ENCODE measurements around the gene NKX6-2.
"Not testable (repeated sequence)": the region's sequence is repeated elsewhere in the genome, so short reads cannot be mapped to it uniquely, and the experiment has no call there.

NKX6-2 gene

DNA sequence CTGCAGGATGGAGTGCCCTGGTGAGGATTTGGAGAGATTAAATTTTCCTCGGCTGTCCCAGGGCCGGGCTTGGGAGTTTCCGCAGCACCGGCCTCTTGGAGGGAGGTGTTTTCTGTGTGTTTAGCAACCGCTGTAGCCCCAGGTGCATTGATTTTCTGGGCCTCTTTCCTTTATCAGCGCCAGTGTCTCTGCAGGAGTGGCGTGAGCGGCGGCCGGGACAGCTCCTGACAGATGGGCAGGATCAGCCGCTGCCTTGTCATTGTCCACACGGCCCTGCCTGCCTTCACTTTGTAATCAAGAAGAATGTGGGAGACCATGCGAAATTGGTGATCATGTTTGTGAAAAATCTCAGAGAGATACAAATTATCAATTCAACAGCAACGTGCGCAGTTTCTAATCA, 32.4 kb downstream of the NKX6-2 start:
- DNase-seq, result no peak

DNA sequence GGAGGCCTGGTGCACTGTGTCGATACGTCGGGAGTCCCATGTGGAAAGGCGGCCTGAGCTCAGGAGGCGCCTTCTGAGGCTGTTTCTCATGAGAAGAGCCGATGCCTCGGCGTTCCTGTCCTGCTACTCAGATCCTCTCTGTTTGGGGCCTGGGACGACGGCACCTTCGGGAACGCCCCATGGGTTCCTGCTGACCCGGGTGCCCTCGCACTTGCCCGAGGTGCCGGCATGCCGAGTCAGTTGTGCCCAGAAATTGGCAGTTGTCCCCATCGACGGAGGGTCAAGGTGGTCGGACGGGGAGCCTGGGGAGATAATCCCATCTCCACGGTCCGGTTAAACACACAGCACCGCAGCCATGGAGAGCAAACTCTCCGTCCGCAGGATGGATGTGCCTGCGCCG, 33.0 kb downstream of the NKX6-2 start:
- DNase-seq, result no peak

DNA sequence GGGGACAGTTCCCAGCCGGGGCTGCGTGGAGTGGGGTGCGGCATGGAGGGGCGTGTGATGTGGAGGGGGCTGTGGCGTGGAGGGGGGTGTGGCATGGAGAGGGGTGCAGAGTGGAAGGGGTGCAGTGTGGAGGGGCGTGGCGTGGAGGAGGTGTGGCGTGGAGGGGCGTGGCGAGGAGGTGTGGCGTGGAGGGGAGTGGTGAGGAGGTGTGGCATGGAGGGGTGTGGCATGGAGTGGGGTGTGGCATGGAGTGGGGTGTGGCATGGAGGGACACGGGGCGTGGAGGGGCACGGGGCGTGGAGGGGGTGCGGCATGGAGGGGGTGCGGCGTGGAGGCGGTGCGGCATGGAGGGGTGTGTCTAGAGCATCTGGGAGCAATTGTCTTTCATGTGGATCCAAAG, 33.6 kb downstream of the NKX6-2 start:
- no peak for DNase-seq

DNA sequence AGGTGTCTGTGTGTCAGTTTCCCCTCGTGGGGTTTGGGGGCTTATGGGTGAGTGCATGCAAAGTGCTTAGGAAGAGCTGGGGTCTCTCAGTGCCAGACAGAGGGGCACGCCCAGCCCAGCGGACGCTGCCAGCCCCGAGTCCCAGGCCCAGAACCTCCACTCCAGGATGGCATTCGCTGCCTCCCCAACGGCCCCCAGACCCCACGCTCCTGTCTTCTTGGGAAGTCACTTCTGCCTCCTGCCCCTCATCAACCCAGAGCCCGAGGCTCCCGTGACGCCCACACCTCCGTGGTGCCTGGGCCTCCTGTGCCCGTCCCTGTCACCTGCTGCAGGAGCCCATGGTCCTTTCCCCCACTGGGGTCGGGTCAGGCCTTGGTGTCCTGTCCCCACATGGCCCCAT, 35.0 kb downstream of the NKX6-2 start:
- DNase-seq, result no peak

DNA sequence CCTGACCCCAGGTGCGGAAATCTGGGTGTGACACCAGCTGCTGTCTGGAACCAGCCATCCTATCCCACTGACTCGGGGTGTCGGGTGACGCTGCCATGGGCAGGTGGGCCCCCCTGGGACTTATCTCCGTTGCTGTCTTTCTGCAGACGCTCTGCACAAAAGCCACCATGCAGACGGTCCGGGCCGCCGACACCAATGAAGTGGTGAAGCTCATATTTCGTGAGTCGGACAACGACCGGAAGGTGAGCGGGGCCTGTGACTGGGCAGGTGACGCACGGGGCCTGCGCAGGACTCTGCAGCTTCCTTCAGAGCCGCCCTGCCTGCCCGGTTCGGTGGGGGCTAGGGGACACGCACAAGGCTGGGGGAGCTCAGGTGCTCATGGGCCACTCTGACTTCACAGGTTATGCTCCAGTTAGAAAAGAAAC, 36.6 kb downstream of the NKX6-2 start:
- DNase-seq, result no peak

DNA sequence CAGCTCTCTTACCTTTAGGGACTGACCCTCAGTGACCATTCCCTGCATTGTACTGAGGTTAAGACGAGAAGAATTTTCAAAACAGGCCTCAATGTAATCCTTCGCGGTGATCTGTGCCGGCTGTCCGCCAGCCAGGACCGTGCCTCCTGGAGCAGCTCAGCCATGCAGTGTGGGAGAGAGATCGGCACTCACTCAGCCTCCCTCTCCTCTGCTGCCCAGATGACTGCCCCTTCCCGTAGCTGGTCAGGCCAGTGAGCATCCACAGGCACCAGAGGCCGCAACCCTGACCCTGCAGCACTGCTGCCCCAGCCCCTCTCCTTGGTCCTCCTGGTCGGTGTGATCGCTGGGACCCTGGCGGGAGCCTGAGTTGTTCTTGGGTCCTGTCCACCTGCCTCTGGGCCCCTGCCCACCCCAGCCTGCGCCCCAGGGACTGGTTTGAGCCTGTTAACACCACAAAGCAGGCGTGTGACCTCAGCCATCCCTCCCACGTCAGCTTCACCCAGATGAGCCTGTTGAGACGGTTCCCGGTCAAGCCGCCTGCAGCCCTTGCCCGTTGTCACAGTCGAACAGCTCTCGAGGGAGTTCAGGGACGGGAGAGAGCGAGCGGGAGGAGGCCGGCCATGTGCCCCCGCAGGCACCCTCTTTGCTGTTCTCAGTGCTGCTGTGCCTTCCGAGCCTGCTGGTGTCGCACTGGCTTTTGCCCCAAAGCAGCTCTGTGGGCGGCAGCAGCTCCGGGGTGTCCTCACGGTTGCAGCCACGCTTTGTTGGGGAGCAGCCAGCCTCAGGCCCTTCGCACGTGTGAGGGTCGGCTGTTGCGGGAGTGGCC, 37.2 kb downstream of the NKX6-2 start:
- no peak for DNase-seq

DNA sequence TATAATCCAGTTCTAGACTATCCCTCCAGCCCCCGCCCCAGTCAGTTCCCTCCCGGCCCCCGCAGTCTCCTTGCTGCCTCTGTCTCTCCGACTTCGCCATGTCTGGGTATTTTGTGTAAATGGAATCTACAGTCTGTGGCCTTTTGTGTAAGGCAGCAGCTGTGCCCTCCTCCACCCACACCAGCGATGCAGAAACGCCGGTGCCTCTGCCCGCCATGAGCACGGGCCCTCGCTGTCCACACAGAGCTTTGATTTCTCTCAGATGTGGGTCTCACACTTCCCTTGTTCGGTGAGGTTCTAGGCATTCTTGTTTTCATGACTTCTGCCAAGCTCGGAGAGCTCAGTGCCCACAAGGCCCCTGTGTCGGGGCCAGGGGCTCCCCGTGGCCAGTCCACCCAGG, 37.8 kb downstream of the NKX6-2 start:
- DNase-seq, result no peak

DNA sequence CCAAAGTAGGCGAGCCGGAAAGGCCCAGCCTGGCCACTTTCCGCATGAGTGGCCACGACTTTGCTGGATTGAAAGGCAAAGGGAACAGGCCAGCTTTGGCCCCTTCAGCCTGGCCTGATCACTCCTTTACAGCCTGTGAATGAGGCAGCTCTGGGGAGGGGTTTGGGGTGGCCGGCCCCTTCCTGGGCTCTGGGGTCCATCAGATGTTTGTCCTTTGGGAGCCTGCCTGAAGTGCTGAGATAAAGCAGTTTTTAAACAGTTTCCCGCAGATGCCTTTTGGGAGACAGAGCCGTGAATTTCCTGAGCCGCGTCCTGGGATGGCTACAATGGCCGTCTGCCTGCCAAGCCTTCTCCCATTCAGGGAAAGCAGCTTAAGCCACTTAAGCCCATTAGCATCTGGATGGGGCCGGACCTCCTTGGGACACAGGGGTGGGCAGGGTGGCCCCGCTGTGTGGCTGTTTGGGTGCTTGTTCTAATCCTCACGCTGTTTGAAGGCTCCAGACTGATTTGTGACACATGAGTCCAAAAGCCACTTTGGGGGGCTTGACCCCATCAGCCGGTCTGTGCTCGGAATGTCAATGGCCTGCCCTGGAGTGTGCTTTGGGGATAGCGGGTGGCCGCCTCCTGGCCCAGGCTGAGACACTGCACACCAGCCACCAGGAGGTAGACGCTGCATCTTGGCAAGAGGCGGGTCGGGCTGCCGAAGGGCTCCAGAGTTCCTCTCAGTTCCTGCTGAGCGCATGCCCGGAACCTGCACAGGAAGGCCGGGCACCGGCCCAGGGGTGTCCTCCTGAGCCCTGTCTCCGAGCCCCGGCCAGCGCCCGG, 38.9 kb downstream of the NKX6-2 start:
- DNase-seq, result peak in 9 of 14 donors; percentile 21 to 79 (median 48)

DNA sequence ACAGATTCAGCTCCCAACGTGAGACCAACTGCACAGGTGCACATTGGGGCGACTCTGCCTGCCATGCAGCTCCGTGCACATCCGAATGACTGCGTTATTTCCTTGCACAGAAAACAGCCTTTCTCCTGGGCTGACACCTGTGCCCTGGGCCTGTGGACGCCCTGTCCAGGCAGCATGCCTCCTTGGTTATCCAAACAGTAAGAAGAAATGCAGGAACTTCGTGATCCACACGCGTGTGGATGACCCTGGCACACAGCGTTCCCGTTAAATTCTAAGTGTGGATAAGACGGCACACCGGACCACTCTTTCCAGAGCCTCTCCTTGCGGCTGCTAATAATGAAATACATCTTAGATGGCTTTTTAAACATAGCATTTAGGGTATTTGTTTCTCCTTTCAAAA, 39.6 kb downstream of the NKX6-2 start:
- no peak for DNase-seq

DNA sequence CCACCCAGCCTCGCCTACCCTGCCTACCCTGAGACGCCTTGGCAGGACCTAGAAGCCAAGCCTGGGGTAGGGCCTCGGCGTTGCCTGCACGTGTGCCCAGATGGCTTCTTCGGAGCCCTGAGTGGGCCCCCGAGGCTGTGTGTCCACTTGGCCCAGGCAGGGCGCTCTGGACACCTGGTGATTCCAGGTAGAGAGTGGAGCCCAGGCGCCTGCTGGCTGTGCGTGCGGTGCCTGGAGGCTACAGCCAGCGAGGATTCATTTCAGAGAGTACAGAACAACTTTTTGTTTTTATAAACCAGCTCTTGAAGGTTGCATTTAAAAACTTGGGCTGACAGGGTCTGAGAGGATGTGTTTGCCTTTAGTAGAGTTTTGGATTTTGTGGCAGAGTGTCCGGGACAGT, 40.0 kb downstream of the NKX6-2 start:
- DNase-seq, result no peak

DNA sequence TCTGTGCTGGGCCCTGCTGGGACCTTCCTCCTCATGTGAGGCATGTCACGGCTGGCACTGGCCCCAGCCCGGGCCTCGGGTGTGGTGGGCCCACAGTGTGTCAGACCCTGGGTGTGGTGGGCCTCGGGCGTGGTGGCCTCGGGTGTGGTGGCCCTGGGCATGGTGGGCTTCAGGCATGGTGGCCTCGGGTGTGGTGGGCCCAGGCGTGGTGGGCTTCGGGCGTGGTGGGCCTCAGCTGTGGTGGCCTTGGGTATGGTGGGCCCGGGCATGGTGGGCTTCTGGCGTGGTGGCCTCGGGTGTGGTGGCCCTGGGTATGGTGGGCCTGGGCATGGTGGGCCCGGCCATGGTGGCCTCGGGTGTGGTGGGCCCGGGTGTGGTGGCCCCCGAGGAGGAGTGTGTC, 40.4 kb downstream of the NKX6-2 start:
- DNase-seq, result no peak

DNA sequence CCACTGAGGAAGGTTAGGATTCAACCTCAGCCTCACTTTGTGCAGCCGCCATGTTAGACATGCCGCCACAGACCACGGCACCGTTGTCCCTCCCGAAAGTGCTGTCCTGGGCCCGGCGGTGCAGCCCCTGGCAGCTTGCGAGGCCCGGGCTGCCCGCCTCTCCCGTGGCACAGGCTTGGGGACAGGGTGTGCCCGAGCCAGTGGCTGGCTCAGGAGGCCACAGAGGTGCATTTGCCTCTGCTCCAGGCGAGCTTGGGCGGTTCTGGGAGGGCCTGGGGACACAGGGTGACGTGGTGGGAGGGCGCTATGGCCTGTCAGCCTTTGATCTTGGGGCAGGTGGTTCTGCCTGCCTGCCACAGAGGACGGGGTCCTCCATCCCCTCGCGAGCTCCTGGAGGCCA, 41.1 kb downstream of the NKX6-2 start:
- no peak for DNase-seq

DNA sequence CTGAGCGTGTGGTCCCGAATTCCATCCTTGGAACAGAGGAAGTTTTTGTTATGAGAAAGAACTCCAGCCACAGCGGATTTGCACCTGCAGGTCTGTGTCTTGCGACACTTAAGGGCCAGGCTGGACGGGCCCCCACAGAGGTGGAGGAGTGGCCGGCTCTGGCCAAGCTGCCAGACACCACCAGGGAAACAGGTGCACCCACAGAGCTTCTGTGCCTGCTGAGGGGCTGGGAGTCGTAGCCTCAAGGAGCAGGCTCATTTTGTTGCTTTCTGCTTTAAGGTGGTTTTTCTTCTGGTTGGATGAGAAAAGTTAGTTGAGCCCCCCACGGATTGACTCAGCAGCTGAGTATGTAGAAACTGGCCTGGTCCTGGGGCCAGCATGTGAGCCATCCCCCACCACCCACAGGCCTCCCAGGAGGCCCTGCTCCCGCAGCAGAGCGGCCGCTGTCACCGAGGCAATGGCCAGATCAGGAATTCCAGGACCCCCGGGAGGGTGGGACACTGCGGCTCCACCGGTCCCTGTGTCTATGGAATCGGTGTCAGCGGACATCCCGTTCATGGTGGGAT, 41.9 kb downstream of the NKX6-2 start:
- DNase-seq, result no peak

DNA sequence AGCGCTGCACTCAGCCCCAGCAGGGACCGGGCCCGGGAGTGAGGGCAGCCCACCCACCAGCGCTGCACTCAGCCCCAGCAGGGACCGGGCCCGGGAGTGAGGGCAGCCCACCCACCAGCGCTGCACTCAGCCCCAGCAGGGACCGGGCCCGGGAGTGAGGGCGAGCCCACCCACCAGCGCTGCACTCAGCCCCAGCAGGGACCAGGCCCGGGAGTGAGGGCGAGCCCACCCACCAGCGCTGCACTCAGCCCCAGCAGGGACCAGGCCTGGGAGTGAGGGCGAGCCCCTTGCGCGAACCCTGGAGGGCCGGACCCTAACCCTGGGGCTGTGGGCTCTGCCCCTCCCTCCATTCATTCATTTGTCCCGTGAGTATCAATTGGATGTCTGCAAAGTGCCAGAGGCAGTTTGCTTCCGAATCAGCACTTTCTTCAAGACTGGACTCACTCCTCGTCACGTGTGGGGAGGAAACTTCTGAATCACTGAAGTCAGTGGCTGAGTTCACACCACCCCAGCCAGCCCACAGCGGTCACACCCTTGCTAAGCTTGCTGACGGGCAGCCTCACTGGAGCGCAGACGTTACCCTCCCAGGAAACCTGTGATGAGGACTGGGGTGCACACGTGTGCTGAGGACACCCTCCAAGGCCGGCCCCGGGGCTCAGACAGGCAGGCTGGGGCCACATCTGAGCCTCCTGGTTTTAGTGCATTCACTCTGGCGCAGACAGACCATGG, 42.6 kb downstream of the NKX6-2 start:
- DNase-seq, result not testable (repeated sequence)

DNA sequence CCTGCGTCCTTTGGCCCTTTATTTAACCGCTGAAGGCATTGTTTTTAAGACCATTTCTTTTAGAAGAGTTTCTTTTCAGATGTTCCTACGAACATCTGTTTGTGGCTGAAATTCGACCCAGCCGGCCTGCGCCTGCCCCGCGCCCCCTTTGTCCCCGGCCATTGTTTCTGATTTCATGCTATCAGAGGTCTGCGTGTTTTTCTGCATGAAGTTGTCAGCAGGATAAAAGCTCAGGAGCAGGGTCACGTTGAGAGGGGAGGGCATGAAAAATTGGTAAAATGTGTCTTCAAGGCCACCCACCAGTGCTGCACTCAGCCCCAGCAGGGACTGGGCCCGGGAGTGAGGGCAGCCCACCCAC, 43.1 kb downstream of the NKX6-2 start:
- no peak for DNase-seq

DNA sequence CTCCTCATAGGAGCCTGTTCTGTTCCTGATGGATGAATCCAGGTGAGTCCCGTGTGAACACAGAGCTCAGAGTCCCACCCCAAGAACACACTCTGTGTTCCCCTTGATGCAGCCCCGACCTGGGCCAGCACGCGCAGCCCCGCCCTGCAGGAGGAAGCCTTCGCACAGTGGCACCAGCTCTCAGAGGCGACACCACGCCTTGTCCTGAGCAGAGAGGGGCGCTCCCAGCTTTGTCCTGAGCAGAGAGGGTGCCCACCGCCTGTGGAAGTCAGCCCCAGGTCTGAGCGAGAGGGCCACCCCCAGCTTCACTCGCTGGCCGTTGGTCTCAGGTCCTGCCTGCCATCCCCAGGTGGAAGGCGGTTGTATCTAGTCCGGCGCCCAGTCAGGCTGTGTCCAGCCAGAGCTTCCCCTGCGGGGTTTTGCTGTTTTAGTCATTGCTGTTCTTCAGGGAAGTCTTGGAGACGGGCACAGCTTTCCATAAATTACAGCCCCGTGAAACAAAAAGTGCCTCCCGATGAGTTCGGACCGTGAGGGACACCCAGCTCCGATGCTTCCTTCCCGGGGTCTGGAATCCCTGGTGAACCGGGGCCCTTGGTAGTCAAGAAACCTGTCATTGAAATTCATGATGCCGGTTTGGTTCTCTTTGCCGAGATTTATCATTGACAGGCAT, 43.6 kb downstream of the NKX6-2 start:
- no peak for DNase-seq

DNA sequence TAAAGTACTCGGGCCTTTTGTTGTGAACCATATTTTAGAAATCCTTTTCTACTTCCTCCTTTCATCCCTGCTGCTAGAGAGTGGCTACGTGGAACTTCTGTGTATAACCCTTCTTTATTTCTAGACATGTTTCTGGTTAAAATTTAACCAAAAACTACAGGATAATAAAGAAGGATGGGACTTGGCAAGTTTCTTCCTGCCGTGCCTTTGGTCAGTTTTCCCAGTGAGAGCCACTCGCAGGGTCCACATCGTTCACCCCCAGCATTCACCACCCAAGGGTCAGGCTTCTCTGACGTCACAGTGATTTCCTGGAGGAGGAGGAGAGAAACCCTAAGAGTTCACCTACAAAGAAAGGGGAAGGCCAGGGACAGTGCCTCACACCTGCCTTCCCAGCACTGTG, 45.4 kb downstream of the NKX6-2 start:
- no peak for DNase-seq

DNA sequence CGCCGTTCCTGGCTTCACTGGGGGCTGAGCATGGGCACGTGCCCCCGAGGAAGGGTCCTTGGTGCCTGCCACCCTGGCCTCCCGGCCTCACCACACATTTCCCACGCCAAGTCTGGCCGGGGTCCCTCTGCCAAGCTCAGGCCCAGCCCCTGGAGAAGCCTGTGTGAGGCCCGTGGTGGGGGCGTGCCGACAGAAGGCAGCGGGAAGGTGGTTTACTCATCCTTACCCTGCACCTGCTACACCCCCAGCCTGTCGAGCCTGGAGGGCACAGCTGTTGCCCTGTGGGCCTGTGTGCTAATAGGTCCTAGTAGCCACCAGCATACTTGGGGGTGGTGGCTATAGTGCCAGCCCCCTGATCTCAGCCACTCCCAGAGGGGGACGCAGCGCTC, 46.7 kb downstream of the NKX6-2 start:
- DNase-seq, result peak in 1 of 14 donors; percentile 58

DNA sequence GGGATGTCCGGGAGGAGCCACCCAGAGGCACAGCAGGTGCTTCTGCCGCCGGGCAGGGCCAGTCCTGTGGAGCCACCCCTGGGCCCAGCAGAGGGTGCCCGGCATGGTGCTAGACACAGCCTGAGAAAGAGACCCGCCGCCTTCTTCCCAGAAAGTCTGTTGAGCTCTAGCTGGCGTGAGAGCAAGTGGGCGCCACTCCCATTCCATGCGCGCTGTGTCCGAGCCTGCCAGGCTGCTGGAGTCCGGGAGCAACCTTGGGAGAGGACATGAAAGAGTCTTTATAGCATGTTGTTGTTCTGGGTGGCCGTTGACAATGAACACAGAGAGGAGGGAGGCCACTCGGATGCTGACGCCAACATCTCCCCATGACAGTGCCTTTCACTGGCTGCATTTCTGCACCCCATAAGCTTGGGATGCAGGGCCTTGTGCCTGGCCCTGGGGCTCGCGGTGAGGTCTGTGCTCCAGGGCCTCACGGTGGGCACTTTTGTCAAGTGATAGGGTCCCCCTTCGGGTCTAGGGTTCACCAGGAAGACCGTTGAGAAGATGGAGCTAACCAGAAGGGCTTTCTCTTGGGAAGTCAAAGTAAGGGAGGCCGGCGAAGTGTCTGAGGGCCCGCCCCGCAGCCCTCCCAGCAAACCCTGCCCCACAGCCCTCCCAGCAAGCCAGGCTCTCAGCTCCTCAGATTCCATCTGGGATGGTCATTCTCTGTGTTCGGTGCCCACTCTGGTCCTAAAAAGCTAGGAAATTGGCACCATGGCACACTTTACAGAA, 47.3 kb downstream of the NKX6-2 start:
- peak in 13 of 14 donors; percentile 15 to 95 (median 77) for DNase-seq

DNA sequence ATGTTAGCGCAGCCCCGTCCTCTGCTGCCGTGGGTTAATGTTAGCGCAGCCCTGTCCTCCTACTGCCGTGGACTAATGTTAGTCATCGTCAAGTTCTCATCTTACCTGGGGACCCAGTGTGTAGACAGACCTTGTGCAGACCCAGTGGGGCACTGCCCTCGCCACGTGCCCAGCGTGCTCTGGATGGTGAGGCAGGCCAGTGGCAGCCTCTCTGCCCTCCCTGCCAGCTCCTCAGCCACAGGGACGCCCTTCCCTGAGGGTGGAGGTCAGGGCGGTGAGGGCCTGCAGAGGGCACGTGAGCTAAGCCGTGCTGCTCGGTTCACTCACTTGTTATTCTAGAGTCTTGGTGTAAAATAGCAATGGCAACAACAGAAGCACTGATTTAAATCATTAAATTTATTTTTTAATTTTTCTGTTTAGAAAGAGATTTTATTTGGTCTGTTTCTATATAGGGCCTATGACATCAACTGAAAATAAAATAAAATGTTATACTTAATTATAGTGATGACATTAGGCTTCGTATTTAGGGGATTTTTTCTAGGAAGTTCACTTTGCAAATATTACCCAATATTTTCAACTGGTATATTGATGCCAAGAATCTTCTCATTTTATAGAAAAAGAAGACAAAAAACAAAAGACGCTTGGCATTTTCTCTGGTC, 48.4 kb downstream of the NKX6-2 start:
- peak in 3 of 14 donors; percentile 16 to 35 (median 30) for DNase-seq

DNA sequence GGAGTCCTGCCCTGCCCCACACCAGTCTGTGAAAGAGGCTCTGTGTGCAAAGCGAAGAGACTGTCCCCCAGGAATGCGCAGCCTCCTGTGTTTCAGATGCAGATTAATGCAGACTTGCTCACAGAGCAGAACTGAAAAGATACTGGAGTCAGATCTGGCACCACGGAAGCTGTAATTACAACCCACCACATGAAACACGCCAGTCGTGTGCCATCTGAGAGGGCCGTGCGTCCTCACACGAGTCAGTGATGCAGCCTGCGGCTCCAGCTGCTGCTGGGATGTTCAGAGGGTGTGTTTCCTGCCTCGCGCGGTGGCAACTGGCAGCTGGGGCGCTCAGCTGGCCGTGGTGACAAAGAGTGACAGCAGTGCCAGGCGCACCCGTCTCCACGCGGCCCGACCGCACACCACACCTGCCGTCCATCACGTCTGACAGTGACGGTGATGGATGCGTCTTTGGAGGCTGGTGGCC, 50.0 kb downstream of the NKX6-2 start:
- DNase-seq, result peak in 11 of 14 donors; percentile 61 to 86 (median 70)

Data from C1 segment of cervical spinal cord (tissue), 14 donors.